GM19193 (cell line): ENCODE results near the gene DTD1.

Experiments used
- POLR2A ChIP-seq: IDR thresholded peaks from 4 replicates; pipeline ENCODE4 v1.6.1; 2011; ENCODE audit not compliant: insufficient read depth, insufficient read length; ENCODE audit errors: extremely low read depth

DTD1 gene

GRCh38 chr20:18666803-18667415 lies 79.1 kb downstream of the DTD1 start:
- TF ChIP-seq POLR2A = no peak

GRCh38 chr20:18669241-18670019 lies 81.6 kb downstream of the DTD1 start:
- TF ChIP-seq POLR2A = no peak

- no peak for TF ChIP-seq POLR2A
These were observed 83.4 kb downstream of the DTD1 start for GRCh38 chr20:18671203-18671710.

DNA sequence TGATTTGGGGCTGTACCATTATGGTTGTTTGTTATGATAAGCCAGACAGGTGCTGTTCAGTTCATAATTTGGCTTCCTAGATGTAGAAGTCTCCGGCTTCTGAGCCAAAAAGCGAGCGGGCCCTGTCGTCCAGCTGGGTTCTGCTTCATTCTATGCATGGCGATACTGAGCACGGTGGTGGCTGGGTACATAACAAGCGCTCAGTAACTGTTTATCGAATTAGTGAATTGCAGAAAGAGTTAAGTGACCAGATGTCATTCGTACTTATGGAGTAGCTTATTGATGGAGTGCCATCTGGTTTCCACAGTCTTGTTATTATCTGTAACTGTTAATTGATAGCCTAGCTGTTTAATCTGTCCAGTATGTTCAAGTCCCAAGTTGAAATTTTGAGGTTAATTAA lies 85.0 kb downstream of the DTD1 start:
- TF ChIP-seq POLR2A = no peak

- TF ChIP-seq POLR2A = no peak
These were observed 88.5 kb downstream of the DTD1 start for GRCh38 chr20:18676396-18676795.

DNA sequence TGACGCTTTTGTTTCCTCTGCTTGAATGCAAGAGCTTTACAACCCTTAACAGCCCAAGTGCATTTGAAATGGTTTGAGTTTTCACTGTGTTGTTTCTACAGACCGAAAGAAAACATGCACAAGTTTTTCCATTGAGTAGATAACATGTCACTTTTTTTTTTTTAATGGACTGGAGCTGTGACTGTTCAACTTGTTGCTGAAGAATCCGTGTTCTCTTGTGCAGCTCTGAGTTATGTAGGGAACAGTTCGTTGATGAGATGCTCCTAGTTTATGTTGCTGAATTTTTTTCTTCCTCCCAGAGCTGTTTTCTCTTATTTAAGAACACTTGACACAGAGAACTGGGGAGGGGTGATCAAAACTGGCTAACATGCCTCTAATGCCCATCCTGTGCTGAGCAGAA lies 89.3 kb downstream of the DTD1 start:
- no peak for TF ChIP-seq POLR2A

- no peak for TF ChIP-seq POLR2A
These were observed 90.9 kb downstream of the DTD1 start for GRCh38 chr20:18678549-18679419.

- no peak for TF ChIP-seq POLR2A
These were observed 96.0 kb downstream of the DTD1 start for GRCh38 chr20:18683839-18684238.

DNA sequence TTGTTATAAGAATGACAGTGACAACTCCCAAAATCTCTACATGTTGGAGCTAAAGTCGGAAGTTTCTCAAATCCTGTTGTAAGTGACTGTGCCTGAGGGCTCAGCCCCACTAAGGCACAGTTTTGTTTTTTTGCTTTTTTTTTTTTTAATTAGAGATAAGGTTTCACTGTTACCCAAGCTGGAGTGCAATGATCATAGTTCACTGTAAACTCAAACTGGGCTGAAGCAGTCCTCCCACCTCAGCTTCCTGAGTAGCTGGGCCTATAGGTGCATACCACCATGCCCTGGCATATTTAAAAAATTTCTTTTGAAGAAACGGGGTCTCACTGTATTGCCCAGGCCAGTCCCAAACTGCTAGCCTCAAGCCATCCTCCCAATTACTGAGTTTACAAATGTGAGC lies 96.9 kb downstream of the DTD1 start:
- TF ChIP-seq POLR2A = no peak

DNA sequence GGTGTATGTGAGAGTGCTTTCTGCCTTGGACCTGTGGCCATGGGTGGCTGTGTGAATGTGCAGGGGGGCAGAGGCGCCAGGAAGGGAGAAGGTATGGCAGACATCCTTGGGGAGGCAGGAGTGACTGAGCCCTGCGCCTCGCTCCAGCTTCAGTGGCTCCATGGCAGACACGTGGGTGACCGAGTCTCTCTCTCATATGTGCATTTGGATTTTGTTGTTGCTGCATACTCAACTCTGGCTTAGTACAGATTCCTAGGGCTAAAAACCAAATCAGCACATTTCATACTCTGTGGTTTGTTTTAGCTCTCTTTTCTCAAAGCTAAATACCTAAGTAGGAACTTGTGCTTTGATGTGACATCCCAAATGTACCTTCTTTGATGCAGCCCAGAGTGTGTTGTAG lies 97.6 kb downstream of the DTD1 start:
- no peak for TF ChIP-seq POLR2A

DNA sequence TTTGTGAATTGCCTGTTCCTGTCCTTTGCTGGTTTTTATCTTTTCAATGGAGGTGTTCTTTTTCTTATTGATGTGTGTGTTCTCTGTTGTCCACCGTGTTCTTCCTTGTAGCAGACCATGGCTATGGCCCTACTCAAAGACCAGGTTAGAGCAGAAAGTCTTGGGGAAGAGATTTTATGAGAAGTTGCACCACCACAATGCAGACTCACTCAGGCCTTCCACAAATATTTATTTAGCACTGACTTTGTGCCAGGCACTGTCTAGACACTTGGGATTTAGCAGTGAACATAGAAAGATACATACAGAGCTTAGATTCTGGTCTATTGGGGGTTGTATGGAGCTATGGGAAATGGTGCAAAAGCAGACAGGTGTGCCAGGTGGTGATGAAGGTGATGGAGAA lies 98.8 kb downstream of the DTD1 start:
- no peak for TF ChIP-seq POLR2A

- TF ChIP-seq POLR2A = no peak
These were observed 100.8 kb downstream of the DTD1 start for GRCh38 chr20:18688676-18689075.

DNA sequence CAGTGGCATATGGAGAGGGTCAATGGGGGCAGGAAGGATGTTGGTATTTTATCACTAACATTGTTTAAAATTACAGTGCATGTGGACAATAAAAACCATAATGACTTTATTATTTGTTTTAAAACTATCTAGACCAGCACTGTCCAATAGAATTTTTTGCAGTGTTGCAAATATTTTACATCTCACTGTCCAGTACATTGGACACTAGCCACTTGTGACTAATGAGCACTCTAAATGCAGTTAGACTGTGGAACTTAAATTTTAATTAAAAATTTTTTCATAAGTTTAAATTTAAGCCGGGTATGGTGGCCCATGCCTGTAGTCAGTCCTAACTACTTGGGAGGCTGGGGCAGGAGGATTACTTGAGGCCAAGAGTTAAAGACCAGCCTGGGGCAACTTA lies 101.7 kb downstream of the DTD1 start:
- TF ChIP-seq POLR2A = no peak

- TF ChIP-seq POLR2A = no peak
These were observed 104.6 kb downstream of the DTD1 start for GRCh38 chr20:18692447-18692846.

DNA sequence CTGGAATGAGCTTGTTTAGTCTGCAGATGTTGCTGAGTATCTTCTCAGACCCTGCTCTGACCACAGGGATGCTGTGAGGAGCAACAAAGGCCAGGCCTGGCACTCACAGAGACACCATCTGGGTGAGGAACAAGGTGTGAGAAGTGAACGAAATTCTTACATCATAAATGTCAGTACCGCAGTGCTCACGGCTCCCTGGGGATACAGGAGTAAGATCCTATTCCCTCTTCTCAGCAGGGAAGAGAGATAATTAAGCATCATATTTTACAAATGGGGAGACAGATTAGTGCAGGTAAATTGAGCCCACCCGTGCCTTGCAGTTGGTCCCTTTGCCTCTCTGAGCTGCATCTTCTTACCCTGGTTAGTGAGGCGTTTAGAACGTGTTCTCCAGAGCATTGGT lies 106.2 kb downstream of the DTD1 start:
- no peak for TF ChIP-seq POLR2A
